GM23248 (cell line): ENCODE measurements around the gene SEL1L2. TPM values are rescaled to one million over a fixed set of nuclear protein-coding genes. Genes with fewer than 3 reads are reported as not detected.

Experiments
- DNase-seq: peaks from one replicate; pipeline ENCODE4 v3.0.0-alpha.2; 2015
- H2AFZ ChIP-seq: fragments of 200-600 bp; sonication (generic); 2 replicates; pipeline ENCODE4 v1.6.1; 2016; ENCODE audit warnings: antibody characterized with exemption
- H3F3A ChIP-seq: fragments of 200-600 bp; sonication (generic); 2 replicates; pipeline ENCODE4 v1.6.1; 2016; ENCODE audit warnings: mild to moderate bottlenecking, antibody characterized with exemption, mixed run types; ENCODE audit not compliant: insufficient read depth
- H3K27ac ChIP-seq: fragments of 200-600 bp; sonication (generic); 2 replicates; pipeline ENCODE4 v1.5.1; 2016; ENCODE audit warnings: mild to moderate bottlenecking
- H3K27me3 ChIP-seq: fragments of 200-600 bp; sonication (generic); replicated peaks from 2 replicates; pipeline ENCODE4 v1.6.1; 2016; ENCODE audit warnings: mild to moderate bottlenecking; ENCODE audit not compliant: insufficient read depth
- H3K36me3 ChIP-seq: fragments of 200-600 bp; sonication (generic); 2 replicates; pipeline ENCODE4 v1.6.1; 2016; ENCODE audit warnings: low read depth, mild to moderate bottlenecking
- H3K4me1 ChIP-seq: fragments of 200-600 bp; sonication (generic); 2 replicates; pipeline ENCODE4 v1.6.1; 2016; ENCODE audit warnings: mild to moderate bottlenecking; ENCODE audit not compliant: insufficient read depth
- H3K4me2 ChIP-seq: fragments of 200-600 bp; sonication (generic); one replicate; pipeline ENCODE4 v1.6.1; 2016; ENCODE audit warnings: mild to moderate bottlenecking; ENCODE audit not compliant: unreplicated experiment
- H3K4me3 ChIP-seq: fragments of 200-600 bp; sonication (generic); 2 replicates; pipeline ENCODE4 v1.5.1; 2016; ENCODE audit warnings: mild to moderate bottlenecking
- H3K79me2 ChIP-seq: fragments of 200-600 bp; sonication (generic); 2 replicates; pipeline ENCODE4 v1.6.1; 2016; ENCODE audit warnings: mild to moderate bottlenecking; ENCODE audit not compliant: insufficient read depth
- H3K9ac ChIP-seq: fragments of 200-600 bp; sonication (generic); 2 replicates; pipeline ENCODE4 v1.6.1; 2016; ENCODE audit warnings: mild to moderate bottlenecking
- H3K9me2 ChIP-seq: fragments of 200-600 bp; sonication (generic); 2 replicates; pipeline ENCODE4 v1.6.1; 2016; ENCODE audit warnings: mixed run types, mild to moderate bottlenecking, moderate library complexity; ENCODE audit not compliant: insufficient read depth
- H3K9me3 ChIP-seq: fragments of 200-600 bp; sonication (generic); one replicate; pipeline ENCODE4 v1.6.1; 2017; ENCODE audit warnings: low read depth
- H4K20me1 ChIP-seq: fragments of 200-600 bp; sonication (generic); 2 replicates; pipeline ENCODE4 v1.6.0; 2016; ENCODE audit not compliant: insufficient read depth
- EZH2 ChIP-seq: fragments of 200-600 bp; sonication (generic); IDR thresholded peaks from 2 replicates; pipeline ENCODE4 v1.6.1; 2018; ENCODE audit warnings: antibody characterized with exemption, mild to moderate bottlenecking; ENCODE audit not compliant: insufficient read depth, poor library complexity, severe bottlenecking
- EZH2phosphoT487 ChIP-seq: fragments of 200-600 bp; sonication (generic); IDR thresholded peaks from 2 replicates; pipeline ENCODE4 v1.6.1; 2018; ENCODE audit warnings: antibody characterized with exemption, moderate library complexity, mild to moderate bottlenecking, low read depth; ENCODE audit not compliant: insufficient read depth
- WGBS, 2 experiments: methylation state at CpG; one replicate each; pipeline ENCODE4 v1.1.6; 2015 to 2017; ENCODE audit warnings: low lambda C conversion rate in 2 of 2, low coverage in 1 of 2; ENCODE audit errors: missing lambda C conversion rate in 2 of 2; 5-methylcytosine and 5-hydroxymethylcytosine counted together
- in situ Hi-C: fragments of 300-500 bp; cut with MboI; formaldehyde crosslinking; loops from 2 replicates; pipeline ENCODE4 v1.15.0; 2020
- polyA plus RNA-seq: library from polyadenylated mRNA; unstranded; fragments of >200 nt; fragmentation: Nextera tagmentation; extraction: Ambion mirVana; gene quantifications from 2 replicates; pipeline ENCODE4 v1.2.1, GENCODE V29; 2016
- total RNA-seq: library from RNA; depleted of rRNA; stranded (reverse); fragments of >200 nt; shearing (Covaris generic); gene quantifications from 2 replicates; pipeline ENCODE4 v1.2.3, GENCODE V29; 2014

The SEL1L2 gene
- total and polyA plus RNA-seq, 2 experiments from 2014 or later, result 0.73 TPM; not detected in 1

- Histone ChIP-seq H3K9ac (no peak overlapping the region), H3K27ac (no peak overlapping the region), H2AFZ (no peak overlapping the region), H3K36me3 (no peaks in the 10 kb centered on the region), H3K4me2 (no peak overlapping the region), H3K9me3 (no peaks in the 10 kb centered on the region), H3K9me2 (no peaks in the 10 kb centered on the region), H3K4me1 (peaks cover 53% of the 10 kb centered on the region), H3F3A (peaks cover 43% of the 10 kb centered on the region), H3K27me3 (no peaks in the 10 kb centered on the region), H4K20me1 (no peaks in the 10 kb centered on the region), H3K4me3 (no peak overlapping the region), H3K79me2 (no peaks in the 10 kb centered on the region)
- DNase-seq, result peak; percentile 67
- in situ Hi-C loops, result no loop called here
- no peak for TF ChIP-seq EZH2
- no peak for TF ChIP-seq EZH2phosphoT487
- WGBS, 2 experiments, result 6 to 36% methylated on average over 1 of the region's 1 CpG
Measured at GRCh38 chr20:13863244-13863643, 127.2 kb downstream of the SEL1L2 start.

DNA sequence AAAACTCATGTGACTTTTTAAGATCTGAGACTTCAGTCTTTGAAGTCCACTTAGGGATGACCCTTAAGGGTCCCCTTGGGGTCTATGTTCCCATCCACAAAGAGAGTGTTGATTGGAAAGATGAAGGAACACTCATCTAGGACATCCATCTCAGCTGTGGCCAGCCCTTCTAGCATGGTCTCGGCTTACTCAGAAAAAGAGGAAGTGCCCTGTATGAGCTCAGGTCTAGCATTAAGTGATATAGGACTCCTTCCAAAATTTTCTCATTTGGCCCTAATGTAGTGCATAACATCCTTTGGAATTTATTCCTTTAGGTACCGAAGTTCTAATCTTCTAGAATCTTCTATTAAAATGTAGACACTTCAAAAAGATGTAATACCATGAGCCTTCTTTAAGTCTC is 128.2 kb downstream of the SEL1L2 start:
- DNase-seq, result no peak
- H3K27me3 ChIP-seq, result no peaks in the 10 kb centered on the region
- H3K4me2 ChIP-seq, result no peak overlapping the region
- H3K9me2 ChIP-seq, result no peaks in the 10 kb centered on the region
- no peaks in the 10 kb centered on the region for H4K20me1 ChIP-seq
- no peak overlapping the region for H3K9ac ChIP-seq
- H3K4me3 ChIP-seq, result no peak overlapping the region
- peaks cover 33% of the 10 kb centered on the region for H3F3A ChIP-seq
- no peaks in the 10 kb centered on the region for H3K79me2 ChIP-seq
- no peak overlapping the region for H2AFZ ChIP-seq
- in situ Hi-C loops, result no loop called here
- TF ChIP-seq EZH2, result no peak
- TF ChIP-seq EZH2phosphoT487, result no peak
- WGBS, 2 experiments, result 100% methylated on average over 2 of the region's 2 CpGs
- H3K36me3 ChIP-seq, result no peaks in the 10 kb centered on the region
- H3K27ac ChIP-seq, result no peak overlapping the region
- no peaks in the 10 kb centered on the region for H3K9me3 ChIP-seq
- peaks cover 52% of the 10 kb centered on the region for H3K4me1 ChIP-seq

GRCh38 chr20:13858871-13859270 is 131.5 kb downstream of the SEL1L2 start:
- in situ Hi-C loops, result no loop called here
- Histone ChIP-seq H3K4me1 (peaks cover 29% of the 10 kb centered on the region), H2AFZ (no peak overlapping the region), H3K79me2 (no peaks in the 10 kb centered on the region), H3K9me2 (no peaks in the 10 kb centered on the region), H3K9ac (no peak overlapping the region), H3F3A (no peaks in the 10 kb centered on the region), H3K27me3 (no peaks in the 10 kb centered on the region), H3K4me3 (no peak overlapping the region), H3K27ac (no peak overlapping the region), H3K4me2 (no peak overlapping the region), H3K36me3 (no peaks in the 10 kb centered on the region), H3K9me3 (no peaks in the 10 kb centered on the region), H4K20me1 (no peaks in the 10 kb centered on the region)
- DNase-seq, result no peak
- no peak for TF ChIP-seq EZH2phosphoT487
- no peak for TF ChIP-seq EZH2

DNA sequence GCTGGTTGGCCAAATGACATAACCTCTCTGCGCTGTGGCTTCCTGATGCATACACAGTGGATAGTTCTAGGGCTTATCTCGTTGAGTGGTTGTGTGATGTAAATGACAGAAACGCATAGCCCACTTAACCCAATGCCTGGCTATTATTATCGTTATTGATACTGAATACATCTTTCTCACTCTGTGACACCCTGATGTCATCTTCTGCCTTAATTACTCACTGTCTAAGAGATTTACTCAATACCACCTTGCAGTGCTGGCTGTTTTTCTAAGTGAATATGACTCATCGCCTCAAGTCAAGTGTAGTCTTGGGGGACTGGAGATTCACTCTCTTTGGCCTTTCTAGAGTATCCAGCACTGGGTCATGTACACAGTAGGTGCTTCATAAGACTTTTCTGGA is 132.0 kb downstream of the SEL1L2 start:
- Histone ChIP-seq H3K9me2 (no peaks in the 10 kb centered on the region), H3K79me2 (no peaks in the 10 kb centered on the region), H3K4me3 (no peak overlapping the region), H3K4me1 (peaks cover 27% of the 10 kb centered on the region), H3K9ac (no peak overlapping the region), H4K20me1 (no peaks in the 10 kb centered on the region), H3K27me3 (no peaks in the 10 kb centered on the region), H3K27ac (no peak overlapping the region), H2AFZ (no peak overlapping the region), H3K36me3 (no peaks in the 10 kb centered on the region), H3K4me2 (no peak overlapping the region), H3F3A (no peaks in the 10 kb centered on the region), H3K9me3 (no peaks in the 10 kb centered on the region)
- 90% methylated on average over 5 of the region's 5 CpGs for WGBS, 2 experiments
- in situ Hi-C loops, result no loop called here
- TF ChIP-seq EZH2 (no peak), EZH2phosphoT487 (no peak)
- DNase-seq, result peak; percentile 67

- Histone ChIP-seq H3K9me3 (no peaks in the 10 kb centered on the region), H3K79me2 (no peaks in the 10 kb centered on the region), H2AFZ (no peak overlapping the region), H3K36me3 (no peaks in the 10 kb centered on the region), H3K27me3 (no peaks in the 10 kb centered on the region), H3K4me3 (no peak overlapping the region), H3K4me1 (peaks cover 22% of the 10 kb centered on the region), H3K9ac (no peak overlapping the region), H3K9me2 (no peaks in the 10 kb centered on the region), H3K27ac (no peak overlapping the region), H4K20me1 (no peaks in the 10 kb centered on the region), H3F3A (no peaks in the 10 kb centered on the region), H3K4me2 (no peak overlapping the region)
- TF ChIP-seq EZH2, result no peak
- TF ChIP-seq EZH2phosphoT487, result no peak
- DNase-seq, result peak; percentile 55
- in situ Hi-C loops, result no loop called here
- 20% methylated on average over 7 of the region's 7 CpGs for WGBS, 2 experiments
Measured at GRCh38 chr20:13857961-13858360, 132.5 kb downstream of the SEL1L2 start.
